Hepatic stellate cell (primary cell): ENCODE measurements around the gene FAM20C.

Experiments used
- DNase-seq: peaks from one replicate; pipeline ENCODE4 v3.0.0; 2011; ENCODE audit warnings: low spot score

The FAM20C gene

DNA sequence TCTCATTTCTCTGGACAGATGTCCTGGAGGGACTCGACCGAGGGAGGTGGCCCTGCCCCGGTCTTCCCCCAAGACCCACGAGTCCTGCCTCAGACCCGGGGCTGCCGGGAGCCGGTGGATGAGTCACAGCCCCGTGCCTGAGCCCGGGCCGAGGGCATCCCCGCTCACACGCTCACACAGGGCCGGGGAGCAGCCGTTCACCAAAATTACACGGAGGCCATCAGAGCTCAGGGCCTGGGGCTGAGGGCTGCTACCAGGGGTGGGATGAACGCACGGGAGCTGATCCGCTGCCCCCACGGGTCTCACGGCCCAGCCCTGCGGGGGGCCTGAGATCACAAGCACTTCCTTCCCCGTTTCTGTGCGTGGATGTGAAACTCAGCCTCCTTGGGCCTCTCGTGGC, 17.5 kb downstream of the FAM20C start:
- no peak for DNase-seq

DNA sequence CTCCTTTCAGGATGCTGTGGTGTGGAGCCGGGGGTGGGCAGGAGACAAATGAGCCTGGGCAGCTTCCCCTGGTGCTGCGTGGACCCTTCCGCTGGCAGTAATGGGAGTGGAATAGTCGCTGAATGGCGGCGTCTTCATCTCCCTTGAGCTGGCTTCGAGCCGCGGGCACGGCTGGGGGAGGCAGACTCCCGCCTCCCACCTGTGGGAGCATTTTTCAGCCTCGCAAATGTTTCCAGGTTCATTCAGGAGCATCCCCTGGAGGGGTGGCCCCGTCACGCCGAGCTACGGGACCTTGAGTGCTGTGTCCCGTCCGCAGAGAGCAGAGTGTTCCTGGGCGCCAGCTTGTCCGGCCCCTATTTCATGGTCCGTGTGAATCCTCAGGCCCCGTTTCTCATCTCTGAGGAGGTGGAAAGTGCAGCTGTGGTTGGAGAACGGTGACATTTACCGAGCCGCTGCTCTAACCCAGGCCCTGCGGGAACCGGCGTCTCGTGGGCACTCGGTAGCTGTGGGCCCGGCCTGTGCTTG, 18.1 kb downstream of the FAM20C start:
- DNase-seq, result no peak

DNA sequence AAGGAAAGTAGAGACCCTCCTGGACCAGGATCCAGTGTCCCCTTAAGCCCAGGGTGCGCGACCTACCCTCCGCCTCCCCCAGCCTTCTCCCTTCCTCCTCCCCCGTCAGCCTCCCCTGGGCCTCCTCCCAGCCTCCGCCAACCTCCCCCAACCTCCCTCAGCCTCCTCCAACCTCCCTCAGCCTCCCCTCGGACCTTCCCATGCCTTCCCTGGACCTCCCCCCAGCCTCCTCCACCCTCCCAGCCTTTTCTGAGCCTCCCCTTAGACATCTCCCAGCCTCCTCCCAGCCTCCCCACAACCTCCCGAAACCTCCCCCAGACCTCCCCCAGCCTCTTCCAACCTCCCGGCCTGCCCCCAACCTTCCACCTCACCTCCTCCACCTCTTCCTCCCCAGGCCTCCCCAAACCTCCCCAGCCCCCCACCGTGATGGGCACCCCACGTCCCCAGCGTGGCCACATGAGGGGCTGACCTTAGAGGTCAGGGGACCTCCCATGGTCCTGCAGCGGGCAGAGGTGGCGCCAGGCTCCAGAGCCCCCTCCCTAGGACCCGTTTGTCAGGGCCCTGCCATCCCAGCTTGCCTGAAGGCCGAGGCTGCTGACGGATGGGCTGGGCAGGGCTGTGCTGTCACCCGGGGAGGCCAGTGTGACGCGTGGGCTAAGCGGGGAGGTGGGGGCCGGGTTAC, 18.8 kb downstream of the FAM20C start:
- DNase-seq, result no peak

DNA sequence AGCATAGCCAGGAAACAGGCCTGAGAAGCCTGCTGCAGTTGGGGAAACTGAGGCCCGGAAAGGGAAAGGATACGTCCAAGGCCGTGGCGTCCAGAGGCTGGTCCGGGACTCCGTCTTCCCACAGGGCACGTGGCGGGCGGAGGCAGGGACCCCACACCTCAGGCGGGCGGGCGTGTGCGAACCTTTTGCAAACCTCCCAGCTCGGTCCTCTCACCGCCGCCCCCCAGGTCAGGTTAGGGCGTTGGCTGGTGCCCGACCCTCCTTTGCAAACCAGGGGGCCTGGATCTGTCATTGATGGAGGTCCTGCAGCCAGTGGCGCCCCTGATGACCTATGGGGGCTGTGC, 19.3 kb downstream of the FAM20C start:
- no peak for DNase-seq

DNA sequence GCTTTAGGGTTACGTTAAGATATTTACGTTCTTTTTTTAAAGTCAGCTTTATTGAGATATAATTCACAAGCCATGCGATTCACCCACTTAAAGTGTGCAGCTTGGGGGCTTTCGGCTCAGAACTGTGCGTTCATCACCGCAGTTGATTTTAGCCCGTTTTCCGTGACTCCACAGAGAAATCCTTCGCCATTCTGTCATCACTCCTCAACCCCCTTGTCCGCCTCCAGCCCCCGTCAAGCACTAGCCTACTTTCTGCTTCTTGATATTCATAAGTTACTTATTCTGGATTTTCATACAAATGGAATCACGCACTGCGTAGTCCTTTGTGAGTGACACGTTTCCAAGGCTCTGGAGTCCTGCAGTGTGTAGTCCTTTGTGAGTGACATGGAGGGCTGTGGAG, 20.4 kb downstream of the FAM20C start:
- DNase-seq, result no peak

DNA sequence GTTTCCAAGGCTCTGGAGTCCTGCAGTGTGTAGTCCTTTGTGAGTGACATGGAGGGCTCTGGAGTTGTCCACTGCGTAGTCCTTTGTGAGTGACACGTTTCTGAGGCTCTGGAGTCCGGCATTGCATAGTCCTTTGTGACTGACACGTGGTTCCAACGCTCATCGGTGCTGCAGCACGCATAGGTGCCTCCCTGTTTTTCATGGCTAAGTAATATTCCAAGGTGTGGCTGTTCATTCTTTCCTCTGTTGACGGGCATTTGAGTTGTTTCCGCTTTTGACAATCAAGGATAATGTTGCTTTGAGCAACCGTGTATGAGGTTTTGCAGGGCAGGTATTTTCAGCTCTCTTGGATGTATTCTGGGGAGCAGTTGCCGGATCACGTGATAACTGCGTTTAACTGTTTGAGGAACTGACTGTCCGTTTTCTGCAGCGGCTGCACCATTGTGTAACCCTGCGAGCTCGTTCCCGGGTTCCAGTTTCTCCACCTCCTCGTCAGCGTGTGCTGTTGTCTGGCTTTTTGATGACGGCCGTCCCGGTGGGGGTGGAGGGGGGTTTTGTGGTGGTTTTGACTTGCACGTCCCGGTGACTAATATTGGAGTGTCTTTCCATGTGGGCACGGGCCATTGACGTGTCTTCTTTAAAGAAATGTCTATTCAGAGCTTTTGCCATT, 21.1 kb downstream of the FAM20C start:
- no peak for DNase-seq

DNA sequence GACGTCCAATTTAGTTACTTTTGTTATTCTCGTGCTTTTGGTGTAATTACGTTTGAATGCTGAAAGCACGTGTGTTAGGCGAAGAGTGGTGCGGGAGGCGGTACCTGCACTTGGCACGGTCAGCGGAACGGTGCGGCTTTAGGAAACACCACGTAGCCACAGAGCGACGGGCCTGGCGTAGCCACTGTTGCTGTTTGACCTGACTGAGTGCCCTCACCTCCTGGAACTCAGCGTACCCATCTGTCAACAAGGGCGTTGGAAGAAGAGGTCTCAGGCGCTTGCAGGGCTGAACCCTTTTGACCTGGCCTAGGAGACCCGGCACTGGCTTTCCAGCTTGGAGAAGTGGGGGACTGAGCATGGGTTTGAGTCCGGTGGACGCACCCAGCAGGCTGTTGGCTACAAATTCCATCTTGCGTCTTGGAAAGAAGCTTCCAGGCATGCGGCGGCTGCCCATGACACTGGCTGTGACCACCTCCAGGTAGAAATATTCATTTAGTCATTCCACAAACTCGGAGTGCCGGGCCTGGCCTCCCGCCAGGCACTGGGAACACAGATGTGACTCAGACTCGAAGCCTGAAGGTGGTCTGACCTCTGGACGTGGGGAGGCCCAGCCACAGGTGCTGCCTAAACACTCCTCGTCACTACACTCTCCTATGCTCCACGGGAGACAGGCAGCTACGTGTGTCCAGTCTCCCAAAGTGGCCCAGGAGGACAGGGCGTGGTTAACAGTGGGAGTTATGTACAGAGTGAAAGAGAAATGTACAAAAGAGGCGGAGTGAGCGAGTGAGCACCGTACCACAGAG, 22.2 kb downstream of the FAM20C start:
- DNase-seq, result peak; percentile 47

DNA sequence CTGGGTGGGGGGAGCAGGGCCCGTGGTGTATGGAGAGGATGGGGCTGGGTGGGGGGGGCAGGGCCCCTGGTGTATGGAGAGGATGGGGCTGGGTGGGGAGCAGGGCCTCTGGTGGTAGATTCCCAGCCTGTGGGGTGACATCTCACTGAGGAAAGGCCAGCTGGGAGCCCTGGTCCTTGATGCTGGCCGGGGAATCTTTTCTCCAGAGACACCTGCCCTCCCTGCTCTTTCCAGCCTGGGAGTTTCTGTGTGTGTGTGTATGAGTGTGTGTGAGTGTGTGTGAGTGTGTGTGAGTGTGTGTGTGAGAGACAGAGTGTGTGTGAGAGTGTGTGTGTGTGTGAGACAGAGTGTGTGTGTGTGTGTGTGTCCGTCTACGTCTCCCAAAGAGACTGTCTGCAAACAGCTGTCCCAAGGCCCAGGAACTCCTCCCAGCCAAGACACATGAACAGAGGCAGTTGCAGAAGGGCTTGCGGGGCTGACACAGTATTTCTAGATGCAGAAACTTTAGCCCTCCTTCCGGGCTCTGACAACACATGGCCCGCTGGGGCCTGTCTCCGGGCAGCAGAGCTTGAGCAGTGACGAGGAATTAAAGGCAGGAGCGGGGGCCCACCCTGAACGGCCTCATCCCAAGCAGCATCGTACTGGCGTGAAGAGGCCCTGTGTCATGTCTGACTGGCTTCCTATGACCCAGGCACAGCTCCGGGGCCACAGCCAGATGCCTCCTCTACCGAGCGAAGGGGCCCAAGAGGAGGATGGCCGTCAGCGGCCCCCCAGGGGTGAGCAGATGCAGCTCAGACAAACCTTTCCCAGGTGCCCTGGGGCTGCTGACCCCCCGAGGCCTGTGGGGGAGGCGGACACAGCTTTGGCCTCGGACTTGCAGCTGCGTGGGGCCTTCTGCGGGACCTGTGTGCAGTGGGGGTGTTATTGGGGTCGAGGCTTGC, 24.3 kb downstream of the FAM20C start:
- no peak for DNase-seq

DNA sequence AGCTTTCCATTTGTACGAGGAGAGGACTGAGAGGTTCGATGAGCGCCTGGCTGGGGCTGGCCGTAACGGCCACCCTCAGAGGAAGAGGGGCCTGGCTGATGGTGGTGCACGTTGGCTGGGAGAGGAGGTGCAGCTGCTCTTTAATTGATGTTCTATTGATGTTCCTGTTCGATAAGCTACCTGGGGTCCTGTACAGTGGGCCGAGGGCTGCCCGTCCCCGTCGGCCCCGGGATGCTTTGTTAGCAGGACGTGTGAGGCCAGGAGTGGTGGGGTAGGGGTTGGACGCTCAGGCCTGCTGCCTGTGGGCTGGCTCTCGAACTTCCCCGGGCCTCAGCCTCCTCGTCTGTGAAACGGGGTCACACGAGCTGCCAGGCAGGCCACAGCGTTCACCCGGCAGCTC, 25.4 kb downstream of the FAM20C start:
- no peak for DNase-seq

DNA sequence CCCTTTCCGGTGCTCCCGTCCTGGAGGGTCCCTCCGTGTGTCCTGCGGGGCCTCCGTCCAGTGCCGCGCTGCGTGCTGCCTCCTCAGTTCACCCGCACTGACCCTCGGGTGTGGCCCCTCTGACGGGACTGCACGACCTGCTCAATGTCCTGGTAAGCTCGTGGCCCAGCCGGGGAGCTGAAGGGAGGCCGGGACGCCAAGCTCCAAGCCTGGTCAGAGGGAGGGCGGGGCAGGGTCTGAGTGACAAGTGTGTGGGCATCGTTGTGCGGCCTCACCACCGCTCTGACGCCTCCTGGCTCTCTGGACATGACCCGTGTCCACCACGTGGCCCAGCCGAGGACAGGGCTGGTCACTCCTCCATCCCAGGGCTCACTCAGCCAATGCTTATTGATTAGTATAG, 25.9 kb downstream of the FAM20C start:
- no peak for DNase-seq

DNA sequence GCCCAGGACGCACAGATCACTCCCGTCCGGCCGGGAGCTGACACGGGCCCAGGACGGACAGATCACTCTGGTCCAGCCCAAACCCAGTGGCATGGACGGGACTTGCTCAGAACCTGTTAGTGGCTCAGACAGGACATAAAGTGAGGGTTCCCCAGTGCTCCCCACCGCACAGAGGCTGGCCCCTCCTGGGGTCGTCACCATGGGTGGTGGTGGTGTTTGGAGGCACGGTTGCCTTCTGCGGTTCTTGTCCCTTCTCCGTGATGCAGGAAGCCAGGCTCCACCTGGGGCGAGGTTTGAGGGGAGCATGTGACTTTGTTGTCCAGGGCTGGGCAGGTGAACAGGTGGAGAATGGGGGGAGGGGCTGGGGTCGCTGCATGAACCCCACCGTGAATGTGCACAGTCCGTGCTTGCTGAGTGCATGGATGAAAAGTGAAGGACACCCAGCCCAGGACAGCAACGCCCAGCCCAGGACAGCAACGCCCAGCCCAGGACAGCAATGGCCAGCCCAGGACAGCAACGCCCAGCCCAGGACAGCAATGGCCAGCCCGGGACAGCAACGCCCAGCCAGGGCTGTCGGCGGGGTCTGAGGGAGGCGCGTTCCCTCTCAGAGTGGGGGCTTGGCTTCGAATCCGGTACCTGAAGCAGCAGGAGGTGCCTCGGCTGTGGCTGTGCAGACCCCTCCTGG, 26.7 kb downstream of the FAM20C start:
- DNase-seq, result no peak

DNA sequence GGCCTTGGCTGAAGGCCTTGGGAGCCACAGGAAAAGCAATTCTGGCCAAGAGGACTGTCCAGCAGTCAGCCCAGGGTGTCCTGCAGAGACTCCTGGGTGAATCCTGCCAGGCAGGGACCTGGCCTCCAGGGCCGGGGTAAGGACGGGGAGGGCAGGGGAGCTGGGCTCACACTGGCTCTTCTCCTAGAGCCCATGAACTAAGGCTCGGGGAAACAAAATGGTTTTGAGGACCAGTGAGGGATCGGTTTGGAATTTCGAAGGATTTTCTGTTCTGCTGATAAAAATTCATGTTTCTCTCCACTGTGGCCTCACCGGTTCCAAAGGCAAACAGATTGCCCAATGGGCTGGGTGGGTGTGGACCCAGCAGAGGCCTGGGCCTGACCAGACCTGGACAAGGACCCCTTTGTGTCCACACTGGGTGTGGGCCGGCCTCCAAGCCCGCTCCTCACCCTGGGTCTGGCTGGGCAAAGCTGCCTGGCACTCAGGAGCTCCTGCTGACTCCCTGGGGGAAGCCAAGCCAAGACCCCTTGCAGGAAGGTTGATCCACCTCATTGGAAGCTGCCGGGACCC, 27.3 kb downstream of the FAM20C start:
- no peak for DNase-seq

DNA sequence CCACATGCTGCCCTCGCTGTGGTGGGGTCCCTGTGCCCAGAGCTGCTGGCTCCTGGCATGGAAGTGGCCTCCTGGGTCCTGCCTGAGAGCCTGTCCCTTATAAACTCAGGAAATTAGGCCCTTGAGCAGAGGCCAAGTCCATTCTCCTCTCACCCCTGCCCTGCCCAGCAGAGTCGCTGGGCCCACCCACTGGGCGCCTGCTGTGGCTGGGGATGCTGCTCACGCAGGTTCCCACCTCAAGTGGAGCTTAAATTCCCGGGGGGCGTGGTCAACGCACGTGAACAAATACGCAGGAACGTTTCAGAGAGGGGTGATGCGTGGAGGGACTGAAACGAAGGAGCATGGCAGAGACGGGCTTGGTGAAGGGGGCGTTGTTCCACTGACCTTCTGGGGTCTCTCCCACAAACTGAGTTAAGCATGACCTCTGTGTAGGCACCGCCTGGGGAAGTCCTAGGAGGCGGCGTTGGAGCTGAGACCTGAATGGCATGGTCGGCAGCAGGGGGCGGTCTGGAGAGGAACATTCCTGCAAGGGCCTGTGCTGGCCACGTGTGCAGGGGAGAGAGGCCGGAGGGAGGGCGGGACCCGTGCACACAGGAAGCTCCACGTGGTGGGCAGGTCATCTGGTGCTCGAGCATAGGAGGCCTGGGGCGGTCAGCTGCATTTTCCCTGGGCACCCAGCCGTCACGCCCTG, 27.9 kb downstream of the FAM20C start:
- DNase-seq, result no peak

DNA sequence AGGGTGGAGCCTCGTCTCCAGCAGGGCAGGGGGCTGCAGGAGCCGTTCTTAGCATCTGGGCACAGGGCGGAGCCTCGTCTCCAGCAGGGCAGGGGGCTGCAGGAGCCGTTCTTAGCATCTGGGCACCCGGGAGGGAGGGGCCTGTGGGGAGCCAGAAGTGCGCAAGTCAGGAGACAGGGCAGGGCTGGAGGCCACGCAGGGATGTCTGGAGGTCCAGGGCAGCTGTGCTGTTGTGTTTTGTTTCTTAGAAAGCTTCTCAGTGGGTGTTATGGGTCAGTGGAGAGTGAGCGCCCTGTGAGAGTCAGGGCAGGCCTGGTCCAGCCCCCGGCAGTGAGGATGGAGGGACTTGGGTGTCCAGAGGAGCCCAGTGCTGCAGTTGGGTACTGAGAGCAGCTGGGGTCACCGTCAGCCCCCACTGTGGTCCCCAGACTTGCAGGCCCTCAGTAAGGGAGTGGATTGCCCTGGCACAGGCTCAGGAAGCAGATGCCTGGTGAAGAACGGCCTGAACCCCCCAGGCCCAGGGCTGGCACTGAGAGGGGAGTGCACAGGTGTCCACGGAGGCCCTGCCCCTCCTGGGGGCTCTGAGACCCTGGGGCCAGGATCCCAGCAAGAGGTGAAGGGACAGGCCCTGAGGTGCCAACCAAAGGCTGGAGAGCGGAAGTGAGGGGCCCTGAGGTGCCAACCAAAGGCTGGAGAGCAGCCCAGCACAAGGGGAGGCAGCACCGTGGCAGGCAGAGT, 29.8 kb downstream of the FAM20C start:
- DNase-seq, result no peak

DNA sequence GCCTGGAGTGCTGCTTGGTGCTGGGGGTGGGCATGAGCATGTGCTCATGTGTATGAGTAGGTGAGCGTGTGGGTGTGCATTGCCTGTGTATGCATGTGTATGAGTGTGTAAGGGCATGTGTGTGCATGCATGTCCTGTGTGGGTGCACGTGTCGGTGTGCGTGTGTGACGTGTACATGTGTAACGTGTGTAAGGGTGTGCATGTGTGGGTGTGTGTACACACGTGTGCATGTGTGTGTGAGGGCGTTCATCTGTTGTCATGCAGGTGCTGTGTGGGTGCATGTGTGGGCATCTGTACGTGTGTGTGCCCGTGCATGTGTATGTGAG, 30.3 kb downstream of the FAM20C start:
- no peak for DNase-seq

DNA sequence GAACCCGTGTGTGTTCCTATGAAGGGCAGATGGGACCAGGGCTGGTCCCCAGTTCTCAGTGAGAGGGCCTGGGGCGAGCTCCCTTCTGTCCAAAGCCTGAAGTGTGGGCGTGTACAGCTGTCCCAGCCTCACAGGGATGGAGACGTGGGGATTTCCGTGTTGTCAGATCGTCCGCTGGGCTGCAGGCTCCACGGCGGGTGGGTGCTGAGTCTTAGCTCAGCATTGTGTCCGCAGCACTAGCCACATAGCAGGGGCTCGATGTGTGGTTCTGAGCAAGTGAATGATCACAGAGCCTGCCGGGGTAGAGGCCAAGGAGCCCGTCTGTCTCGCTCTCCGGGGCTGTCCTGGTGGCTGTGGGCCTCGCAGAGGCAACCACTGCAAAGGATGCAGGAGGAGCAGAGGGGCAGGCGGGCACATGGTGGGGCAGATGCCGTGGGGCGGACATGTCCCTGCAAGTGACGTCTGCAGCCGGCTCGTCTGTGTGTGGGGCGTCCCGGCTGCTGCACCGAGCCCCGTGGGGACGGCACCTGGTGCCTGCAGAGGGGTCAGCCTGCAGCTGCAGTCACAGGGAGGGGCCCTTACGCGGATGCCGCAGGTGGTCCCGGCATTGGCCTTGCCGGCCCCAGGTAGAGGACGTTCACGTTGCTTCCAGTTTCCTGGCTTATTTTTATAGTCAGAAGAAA, 30.9 kb downstream of the FAM20C start:
- DNase-seq, result no peak

DNA sequence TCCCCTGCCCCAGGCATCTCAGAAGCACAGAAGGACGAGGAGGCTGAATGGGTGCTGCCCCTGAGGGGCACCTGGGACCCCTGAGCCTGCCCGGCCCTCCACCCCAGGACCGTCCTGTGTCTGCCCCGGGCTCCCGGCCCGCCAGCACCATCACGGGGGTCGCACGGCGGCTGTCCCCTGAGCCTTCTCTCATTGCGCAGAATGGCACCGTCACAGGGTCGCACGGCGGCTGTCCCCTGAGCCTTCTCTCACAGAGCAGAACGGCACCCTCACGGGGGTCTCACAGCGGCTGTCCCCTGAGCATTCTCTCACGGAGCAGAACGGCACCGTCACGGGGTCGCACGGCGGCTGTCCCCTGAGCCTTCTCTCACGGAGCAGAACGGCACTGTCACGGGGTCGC, 31.5 kb downstream of the FAM20C start:
- no peak for DNase-seq

DNA sequence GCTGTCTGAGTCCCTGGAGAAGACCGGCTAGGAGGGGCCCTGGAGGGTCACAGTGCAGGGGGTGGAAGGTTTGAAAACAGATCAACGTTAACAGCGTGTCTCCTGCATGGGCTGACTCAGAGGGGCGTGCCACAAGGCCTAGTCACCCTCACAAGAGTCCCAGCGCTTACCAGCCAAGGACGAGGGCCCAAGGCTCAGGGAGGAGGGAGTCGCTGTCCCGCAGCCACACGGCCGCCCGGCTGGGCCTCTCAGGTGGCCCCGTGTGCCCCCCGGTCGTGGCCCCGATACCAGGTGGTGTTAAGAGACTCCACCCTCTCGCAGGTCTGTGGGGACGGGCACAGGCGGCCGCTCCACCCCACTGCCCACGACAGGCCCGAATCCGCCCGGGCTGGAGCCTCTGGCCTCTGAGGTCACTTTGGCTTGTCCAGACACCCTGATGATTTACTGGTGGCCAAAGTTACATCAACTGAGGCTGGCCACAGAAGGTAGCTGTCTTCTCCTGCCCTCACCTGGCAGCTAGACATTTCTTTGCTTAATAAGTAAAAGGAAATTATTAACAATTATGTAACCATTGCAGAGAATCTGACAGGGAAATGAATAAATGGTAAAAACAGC, 34.0 kb downstream of the FAM20C start:
- no peak for DNase-seq

DNA sequence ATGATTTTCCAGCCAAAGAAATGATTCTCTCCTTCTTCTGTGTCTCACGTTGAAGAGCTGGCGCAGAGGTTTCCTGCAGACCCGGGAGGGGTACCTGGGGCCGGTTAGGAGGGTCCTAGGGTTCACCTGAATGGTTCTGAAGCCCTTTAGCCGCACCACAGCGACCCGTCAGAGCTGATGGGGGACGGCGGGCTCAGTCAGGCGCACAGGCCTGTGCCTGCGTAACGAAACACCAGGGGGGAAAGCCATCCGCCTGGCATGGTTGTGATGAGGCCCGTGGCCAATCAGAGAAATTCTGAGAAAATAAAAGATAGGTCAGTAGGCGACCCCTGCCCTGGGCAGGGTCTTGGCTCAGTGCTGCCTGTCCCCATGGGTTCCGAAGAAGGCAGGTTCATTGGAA, 35.6 kb downstream of the FAM20C start:
- no peak for DNase-seq
